Caco-2 (cell line): ENCODE data around the gene HKDC1. TPM values are rescaled to one million over a fixed set of nuclear protein-coding genes. Genes with fewer than 3 reads are reported as not detected.

Experiments
- BruUV-seq: library from RNA; stranded (reverse); fragments of 400-500 nt; replicated peaks from 2 replicates; lab custom pipeline; 2021; lab: Mats Ljungman, UMichigan
- CTCF ChIA-PET: fragments of 300-600 bp; sonication (Branson Sonifier 250); formaldehyde crosslinking; loops from one replicate; lab custom pipeline; 2022; ENCODE audit warnings: antibody characterized with exemption; lab: Charles Lee
- POLR2A ChIA-PET: fragments of 300-600 bp; sonication (Branson Sonifier 250); formaldehyde crosslinking; loops from one replicate; lab custom pipeline; 2022; ENCODE audit warnings: antibody characterized with exemption; lab: Charles Lee
- DNase-seq, 2 experiments: peaks; one replicate each; pipeline versions ENCODE4 v3.0.0 to v3.0.0-alpha.2; 2020 to 2022
- H3K27me3 ChIP-seq: replicated peaks from 2 replicates; pipeline ENCODE4 v1.6.0; 2011; ENCODE audit warnings: low read length; ENCODE audit not compliant: control insufficient read depth, insufficient read depth
- H3K36me3 ChIP-seq: 2 replicates; pipeline ENCODE4 v1.5.1; 2011; ENCODE audit warnings: low read length; ENCODE audit not compliant: control insufficient read depth, insufficient read depth
- H3K4me1 ChIP-seq: fragments of 250-450 bp; sonication (Bioruptor Pico); 2 replicates; pipeline ENCODE4 v1.5.1; 2020; ENCODE audit warnings: mild to moderate bottlenecking
- H3K4me3 ChIP-seq: 2 replicates; pipeline ENCODE4 v1.5.1; 2011; ENCODE audit warnings: low read depth, mild to moderate bottlenecking, control low read depth, low read length
- H3K9me3 ChIP-seq: fragments of 250-450 bp; sonication (Bioruptor Pico); 2 replicates; pipeline ENCODE4 v1.5.1; 2020; ENCODE audit warnings: mild to moderate bottlenecking, moderate library complexity
- H3K27ac Mint-ChIP-seq: one replicate; pipeline ENCODE4 v1.8.0; 2022; ENCODE audit warnings: mixed read lengths; ENCODE audit not compliant: unreplicated experiment
- H3K27me3 Mint-ChIP-seq: one replicate; pipeline ENCODE4 v1.8.0; 2022; ENCODE audit warnings: mixed read lengths; ENCODE audit not compliant: insufficient read depth, unreplicated experiment
- H3K36me3 Mint-ChIP-seq: one replicate; pipeline ENCODE4 v1.8.0; 2022; ENCODE audit warnings: mild to moderate bottlenecking, mixed read lengths; ENCODE audit not compliant: insufficient read depth, unreplicated experiment
- H3K4me1 Mint-ChIP-seq: one replicate; pipeline ENCODE4 v1.8.0; 2022; ENCODE audit warnings: low read depth, mixed read lengths; ENCODE audit not compliant: unreplicated experiment
- H3K4me3 Mint-ChIP-seq: one replicate; pipeline ENCODE4 v1.8.0; 2022; ENCODE audit warnings: mild to moderate bottlenecking, moderate library complexity, mixed read lengths; ENCODE audit not compliant: unreplicated experiment
- H3K9me3 Mint-ChIP-seq: one replicate; pipeline ENCODE4 v1.8.0; 2022; ENCODE audit warnings: mixed read lengths; ENCODE audit not compliant: unreplicated experiment
- intact Hi-C: fragments of 100-400 bp; cut with micrococcal nuclease; formaldehyde crosslinking; loops from one replicate; pipeline ENCODE4 v1.10.0; 2022; ENCODE audit not compliant: unreplicated experiment
- total RNA-seq: library from RNA; stranded (reverse); gene quantifications from 2 replicates; pipeline ENCODE4 v1.2.3, GENCODE V29; 2022
- TF ChIP-seq, protein P1 (sequence below), 2 experiments: fragments of 200-600 bp in 1 of 2; IDR thresholded peaks; 1 replicate in 1 of 2; 2 replicates in 1 of 2; pipeline versions ENCODE4 v1.5.1 to v1.8.0; 2011 to 2022; ENCODE audit warnings: antibody characterized with exemption in 1 of 2, control low read depth in 1 of 2, inconsistent platforms in 1 of 2, low read depth in 1 of 2, low read length in 1 of 2, mild to moderate bottlenecking in 1 of 2, moderate library complexity in 1 of 2; ENCODE audit not compliant: insufficient read depth in 1 of 2, severe bottlenecking in 1 of 2, unreplicated experiment in 1 of 2

HKDC1 gene
- total RNA-seq, 1 experiment from 2014 or later = 24.5 TPM

DNA sequence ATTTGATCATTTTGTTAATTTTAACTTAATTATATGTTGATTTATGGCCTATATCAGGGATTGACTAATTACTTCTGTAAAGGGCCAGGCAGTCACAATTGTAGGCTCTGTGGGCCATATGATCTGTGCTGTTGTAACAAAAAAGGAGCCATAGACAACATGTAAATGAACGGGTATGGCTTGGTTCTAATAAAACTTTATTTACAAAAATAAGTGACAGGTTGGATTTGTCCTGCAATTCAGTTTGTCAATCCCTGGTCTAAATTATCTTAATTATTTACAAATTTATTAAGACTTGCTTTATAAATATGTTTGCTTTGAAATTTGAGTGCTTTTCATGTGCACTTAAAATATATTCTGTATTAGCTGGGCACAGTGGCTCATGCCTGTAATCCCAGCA, 55.3 kb downstream of the HKDC1 start:
- no peak for DNase-seq
- H3K27me3 ChIP-seq = no peaks in the 10 kb centered on the region
- Mint-ChIP-seq H3K36me3 (no peaks in the 10 kb centered on the region), H3K4me1 (peaks cover 8% of the 10 kb centered on the region), H3K27me3 (no peaks in the 10 kb centered on the region), H3K9me3 (no peaks in the 10 kb centered on the region), H3K4me3 (no peak overlapping the region), H3K27ac (no peak overlapping the region)
- TF ChIP-seq, protein P1, sequence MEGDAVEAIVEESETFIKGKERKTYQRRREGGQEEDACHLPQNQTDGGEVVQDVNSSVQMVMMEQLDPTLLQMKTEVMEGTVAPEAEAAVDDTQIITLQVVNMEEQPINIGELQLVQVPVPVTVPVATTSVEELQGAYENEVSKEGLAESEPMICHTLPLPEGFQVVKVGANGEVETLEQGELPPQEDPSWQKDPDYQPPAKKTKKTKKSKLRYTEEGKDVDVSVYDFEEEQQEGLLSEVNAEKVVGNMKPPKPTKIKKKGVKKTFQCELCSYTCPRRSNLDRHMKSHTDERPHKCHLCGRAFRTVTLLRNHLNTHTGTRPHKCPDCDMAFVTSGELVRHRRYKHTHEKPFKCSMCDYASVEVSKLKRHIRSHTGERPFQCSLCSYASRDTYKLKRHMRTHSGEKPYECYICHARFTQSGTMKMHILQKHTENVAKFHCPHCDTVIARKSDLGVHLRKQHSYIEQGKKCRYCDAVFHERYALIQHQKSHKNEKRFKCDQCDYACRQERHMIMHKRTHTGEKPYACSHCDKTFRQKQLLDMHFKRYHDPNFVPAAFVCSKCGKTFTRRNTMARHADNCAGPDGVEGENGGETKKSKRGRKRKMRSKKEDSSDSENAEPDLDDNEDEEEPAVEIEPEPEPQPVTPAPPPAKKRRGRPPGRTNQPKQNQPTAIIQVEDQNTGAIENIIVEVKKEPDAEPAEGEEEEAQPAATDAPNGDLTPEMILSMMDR (IDR thresholded peaks at IDR 0.05; ENCODE audit: insufficient read depth in 1 of 2, low read depth in 1 of 2, low read length in 1 of 2, severe bottlenecking in 1 of 2, unreplicated experiment in 1 of 2) = no peak
- BruUV-seq = no TSS peak
- CTCF ChIA-PET = no interaction called here
- POLR2A ChIA-PET = no interaction called here
- no peaks in the 10 kb centered on the region for H3K4me1 ChIP-seq
- intact Hi-C loops = no loop called here
- H3K9me3 ChIP-seq = 0 out of 2 replicates have a peak, but pooled peaks cover 3% of the 10 kb centered on the region
- H3K4me3 ChIP-seq = no peak overlapping the region
- H3K36me3 ChIP-seq = no peaks in the 10 kb centered on the region

DNA sequence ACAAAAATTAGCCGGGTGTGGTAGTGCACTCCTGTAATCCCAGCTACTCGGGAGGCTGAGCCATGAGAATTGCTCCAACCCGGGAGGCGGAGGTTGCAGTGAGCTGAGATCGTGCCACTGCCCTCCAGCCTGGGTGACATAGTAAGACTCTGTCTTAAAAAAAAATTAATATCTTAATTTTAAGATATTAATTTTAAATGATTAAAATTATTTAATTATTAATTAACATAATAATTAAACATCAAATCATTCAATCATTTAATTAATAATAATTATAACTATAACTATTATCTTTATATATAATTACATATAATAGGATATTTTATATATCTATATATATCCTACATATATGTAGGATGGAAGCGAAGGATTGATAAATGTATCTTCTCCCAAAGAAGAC, 56.4 kb downstream of the HKDC1 start:
- no peaks in the 10 kb centered on the region for H3K4me1 ChIP-seq
- no peak overlapping the region for H3K4me3 Mint-ChIP-seq
- H3K27me3 Mint-ChIP-seq = no peaks in the 10 kb centered on the region
- H3K36me3 Mint-ChIP-seq = no peaks in the 10 kb centered on the region
- no peak for DNase-seq
- H3K4me3 ChIP-seq = no peak overlapping the region
- BruUV-seq = no TSS peak
- ChIA-PET POLR2A (no interaction called here), CTCF (no interaction called here)
- H3K4me1 Mint-ChIP-seq = peaks cover 8% of the 10 kb centered on the region
- TF ChIP-seq, protein P1 (IDR thresholded peaks at IDR 0.05; ENCODE audit: insufficient read depth in 1 of 2, low read depth in 1 of 2, low read length in 1 of 2, severe bottlenecking in 1 of 2, unreplicated experiment in 1 of 2) = no peak
- H3K27me3 ChIP-seq = no peaks in the 10 kb centered on the region
- 0 out of 2 replicates have a peak, but pooled peaks cover 3% of the 10 kb centered on the region for H3K9me3 ChIP-seq
- intact Hi-C loops = no loop called here
- no peaks in the 10 kb centered on the region for H3K9me3 Mint-ChIP-seq
- no peak overlapping the region for H3K27ac Mint-ChIP-seq
- no peaks in the 10 kb centered on the region for H3K36me3 ChIP-seq

DNA sequence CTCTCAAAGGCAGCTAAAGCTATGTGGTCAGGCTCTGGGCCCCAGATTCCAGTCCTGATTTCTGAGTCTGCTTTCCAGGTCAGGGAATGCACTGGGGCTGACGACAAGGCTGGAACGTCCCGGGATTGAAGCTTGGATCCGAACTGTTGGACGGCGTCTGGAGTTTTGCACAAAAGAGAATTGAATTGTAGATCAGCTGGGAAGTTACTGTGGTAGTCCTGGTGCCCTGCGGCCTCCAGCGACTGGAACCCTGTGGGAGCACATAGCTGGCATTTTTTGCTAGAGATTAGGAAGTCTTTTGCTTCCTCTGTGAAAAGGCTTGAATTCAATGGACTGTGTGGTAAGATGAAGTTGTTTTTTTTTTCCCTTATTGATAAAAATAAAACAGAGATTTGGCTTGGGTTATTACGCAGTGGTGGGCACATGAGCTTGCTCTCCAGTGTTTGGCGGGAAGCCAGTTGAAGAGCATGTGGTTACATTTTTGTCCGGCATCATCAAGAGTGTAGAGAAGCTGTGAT, 58.4 kb downstream of the HKDC1 start, which contains the start of gene HK1:
Gene HK1 (plus strand): TSS at position 51 of the 518 bp plus-strand sequence.
- Mint-ChIP-seq H3K27ac (no peak within 1 kb of the TSS), H3K27me3 (no peaks in the 10 kb centered on the region), H3K4me3 (no peak within 1 kb of the TSS), H3K36me3 (no peaks in the 10 kb centered on the region), H3K9me3 (no peaks in the 10 kb centered on the region), H3K4me1 (peaks cover 8% of the 10 kb centered on the region)
- DNase-seq = no peak
- TF ChIP-seq, protein P1 (IDR thresholded peaks at IDR 0.05; ENCODE audit: insufficient read depth in 1 of 2, low read depth in 1 of 2, low read length in 1 of 2, severe bottlenecking in 1 of 2, unreplicated experiment in 1 of 2) = no peak
- H3K4me1 ChIP-seq = no peaks in the 10 kb centered on the region
- 0 out of 2 replicates have a peak, but pooled peaks cover 3% of the 10 kb centered on the region for H3K9me3 ChIP-seq
- H3K4me3 ChIP-seq = no peak within 1 kb of the TSS
- no peaks in the 10 kb centered on the region for H3K36me3 ChIP-seq
- intact Hi-C loops = no loop called here
- CTCF ChIA-PET = interaction anchor here (1.2 to 1.5 kb wide), 3 partner anchors 10 to 130 kb away, joined by 3 to 5 read pairs (median 5); no protein-coding TSS in a partner anchor
- POLR2A ChIA-PET = no interaction called here
- BruUV-seq = no TSS peak
- no peaks in the 10 kb centered on the region for H3K27me3 ChIP-seq
